Heart left ventricle (tissue), 16 donors: ENCODE data around the gene PEX3. TPM values are rescaled to one million over a fixed set of nuclear protein-coding genes. Genes with fewer than 3 reads are reported as not detected.
"Not testable (repeated sequence)": the region's sequence is repeated elsewhere in the genome, so short reads cannot be mapped to it uniquely, and the experiment has no call there.

Experiments used
- ATAC-seq, 4 donors: fragments of 200-7000 bp; cut with Tn5 transposase; one replicate each; pipeline ENCODE4 v1.9.1; 2020 to 2022; ENCODE audit warnings: moderate library complexity in 4 of 4, mild to moderate bottlenecking in 3 of 4, moderate number of reproducible peaks in 1 of 4
- DNase-seq, 5 donors: peaks; one replicate each; pipeline ENCODE4 v3.0.0-alpha.2; 2020
- H3K27ac ChIP-seq, 12 donors: fragments of 200-600 bp; sonication (generic) in 4 of 12; one replicate each; pipeline versions ENCODE4 v1.5.0 to v1.8.0; 2016 to 2022; ENCODE audit warnings: mild to moderate bottlenecking in 2 of 12
- H3K27me3 ChIP-seq, 9 donors: fragments of 200-600 bp; sonication (generic) in 2 of 9; one replicate each; pipeline versions ENCODE4 v1.5.1 to v1.8.0; 2016 to 2022; ENCODE audit warnings: mild to moderate bottlenecking in 3 of 9
- H3K36me3 ChIP-seq, 9 donors: fragments of 200-600 bp; sonication (generic) in 2 of 9; one replicate each; pipeline versions ENCODE4 v1.5.0 to v1.8.0; 2018 to 2022; ENCODE audit warnings: mild to moderate bottlenecking in 2 of 9
- H3K4me1 ChIP-seq, 12 donors: fragments of 200-600 bp; sonication (generic) in 4 of 12; one replicate each; pipeline versions ENCODE4 v1.5.0 to v1.8.0; 2016 to 2022; ENCODE audit warnings: mild to moderate bottlenecking in 3 of 12
- H3K4me3 ChIP-seq, 12 donors: fragments of 200-600 bp; sonication (generic) in 4 of 12; one replicate each; pipeline versions ENCODE4 v1.5.0 to v1.8.0; 2017 to 2022; ENCODE audit warnings: mild to moderate bottlenecking in 9 of 12, moderate library complexity in 4 of 12
- H3K9me3 ChIP-seq, 12 donors: fragments of 200-600 bp; sonication (generic) in 4 of 12; one replicate each; pipeline versions ENCODE4 v1.5.0 to v1.8.0; 2016 to 2022; ENCODE audit warnings: mild to moderate bottlenecking in 1 of 12
- CTCF ChIP-seq, 12 donors: fragments of 200-600 bp; sonication (generic) in 4 of 12; IDR thresholded peaks; one replicate each; pipeline versions ENCODE4 v1.5.0 to v1.8.0; 2018 to 2022; ENCODE audit warnings: antibody characterized with exemption in 12 of 12, mild to moderate bottlenecking in 5 of 12
- POLR2A ChIP-seq, 2 donors: fragments of 450-650 bp; IDR thresholded peaks; one replicate each; pipeline ENCODE4 v1.6.1; 2017; ENCODE audit warnings: antibody characterized with exemption in 2 of 2, mild to moderate bottlenecking in 2 of 2, moderate library complexity in 2 of 2
- WGBS, 4 donors: extraction: QIAGEN DNeasy Blood & Tissue Kit in 2 of 4; methylation state at CpG; one replicate each; pipeline versions ENCODE4 v1.1.5 to v1.1.7; 2013 to 2018; 5-methylcytosine and 5-hydroxymethylcytosine counted together
- intact Hi-C, 10 donors: fragments of 100-400 bp; cut with DNase I; formaldehyde crosslinking; loops; one replicate each; pipeline versions ENCODE4 v1.11.1 to v1.14.2; 2022
- polyA plus RNA-seq, 2 donors: library from polyadenylated mRNA; stranded (reverse); fragments of 200-250 nt; gene quantifications; one replicate each; pipeline ENCODE4 v1.2.3, GENCODE V29; 2013
- total RNA-seq, 9 donors: library from RNA; depleted of rRNA in 2 of 9; stranded (reverse); fragments of >200 nt in 2 of 9; fragmentation: NEBNext Ultra II Directional in 3 of 9; extraction: Animal tissue kit (Norgen Biotek cat#: 25700) in 3 of 9; gene quantifications; one replicate each; pipeline versions ENCODE4 v1.1.0 to v1.2.4, GENCODE V29; 2016 to 2023
- donor health status: ischemic (EF 13 %, LVEDD 7.1; RV severe dilation, severe dysfunction).
- donor health status: healthy with polysubstance abuse.
- donor health status: DM: no; HTN: yes; CAD: no.
- donor health status: DM: no; HTN: no; CAD: no.
- donor health status: ischemic (EF 25% LVEDD 6.9; RV normal size, moderate dysfunction).
- donor health status: ischemic (EF 25% LVEDD 5.7; RV mildly dilated, moderate dysfunction).
- donor health status: healthy.
- donor health status: DM: yes; HTN: yes; CAD: no.
- donor health status: ischemic (EF 35%, LVEDD 5.7; RV mildly dilated, moderate dysfunction).
- donor health status: nonischemic (EF 11% LVEDD 7.7; RV severe dilation, severe dysfunction).
- donor health status: DM: yes; HTN: yes; CAD: no.
- donor health status: PGD.
- donor health status: ischemic (EF 29% LVEDD 5.4; RV normal size, mild dysfunction).
- donor health status: nonischemic (EF 23%, LVEDD 6.1; RV moderate dilation, normal function).

The PEX3 gene
- total and polyA plus RNA-seq, 11 donors, result 6.4 to 24.9 (median 20.4) TPM

GRCh38 chr6:143505537-143505936 is 54.9 kb downstream of the PEX3 start:
- Histone ChIP-seq H3K4me3 (no peak overlapping the region), H3K36me3 (peaks cover 0 to 73% (median 68%) of the 10 kb centered on the region in 9 donors), H3K4me1 (peaks cover 0 to 20% (median 13%) of the 10 kb centered on the region in 12 donors), H3K27me3 (no peaks in the 10 kb centered on the region), H3K9me3 (no peaks in the 10 kb centered on the region), H3K27ac (no peak overlapping the region)
- DNase-seq (no peak), ATAC-seq (no peak)
- intact Hi-C loops, result no loop called here
- no peak for TF ChIP-seq CTCF (IDR thresholded peaks at IDR 0.05)
- 78 to 86% (median 82%) methylated on average over 2 of the region's 2 CpGs for WGBS, 4 donors

GRCh38 chr6:143506199-143506598 is 55.6 kb downstream of the PEX3 start:
- no peak overlapping the region for H3K4me3 ChIP-seq
- no peak for DNase-seq
- no peak for TF ChIP-seq CTCF (IDR thresholded peaks at IDR 0.05)
- TF ChIP-seq POLR2A (IDR thresholded peaks at IDR 0.05), result no peak
- ATAC-seq, result no peak
- H3K9me3 ChIP-seq, result no peaks in the 10 kb centered on the region
- 94 to 97% (median 96%) methylated on average over 6 of the region's 6 CpGs for WGBS, 4 donors
- peaks cover 0 to 21% (median 14%) of the 10 kb centered on the region in 12 donors for H3K4me1 ChIP-seq
- intact Hi-C loops, result no loop called here
- H3K36me3 ChIP-seq, result peaks cover 0 to 67% (median 61%) of the 10 kb centered on the region in 9 donors
- H3K27me3 ChIP-seq, result no peaks in the 10 kb centered on the region
- H3K27ac ChIP-seq, result no peak overlapping the region

- H3K4me1 ChIP-seq, result peaks cover 0 to 21% (median 16%) of the 10 kb centered on the region in 12 donors
- H3K4me3 ChIP-seq, result no peak overlapping the region
- peaks cover 0 to 63% (median 57%) of the 10 kb centered on the region in 9 donors for H3K36me3 ChIP-seq
- TF ChIP-seq CTCF (IDR thresholded peaks at IDR 0.05) (no peak), POLR2A (IDR thresholded peaks at IDR 0.05) (no peak)
- DNase-seq (no peak), ATAC-seq (no peak)
- no peaks in the 10 kb centered on the region for H3K9me3 ChIP-seq
- intact Hi-C loops, result no loop called here
- no peak overlapping the region for H3K27ac ChIP-seq
- 89 to 96% (median 92%) methylated on average over 2 of the region's 2 CpGs for WGBS, 4 donors
- no peaks in the 10 kb centered on the region for H3K27me3 ChIP-seq
These were observed 56.0 kb downstream of the PEX3 start for GRCh38 chr6:143506620-143507019.

- no peak overlapping the region for H3K4me3 ChIP-seq
- no peaks in the 10 kb centered on the region for H3K27me3 ChIP-seq
- intact Hi-C loops, result no loop called here
- DNase-seq, result no peak
- peaks cover 0 to 53% (median 49%) of the 10 kb centered on the region in 9 donors for H3K36me3 ChIP-seq
- TF ChIP-seq POLR2A (IDR thresholded peaks at IDR 0.05), result no peak
- TF ChIP-seq CTCF (IDR thresholded peaks at IDR 0.05), result no peak
- WGBS, 4 donors, result 94 to 95% (median 94%) methylated on average over 6 of the region's 6 CpGs
- H3K4me1 ChIP-seq, result peaks cover 0 to 28% (median 21%) of the 10 kb centered on the region in 12 donors
- no peak overlapping the region for H3K27ac ChIP-seq
- no peaks in the 10 kb centered on the region for H3K9me3 ChIP-seq
- ATAC-seq, result no peak
These were observed 56.9 kb downstream of the PEX3 start for GRCh38 chr6:143507358-143508145.

GRCh38 chr6:143510326-143510725 is 59.7 kb downstream of the PEX3 start:
- peaks cover 0 to 39% (median 27%) of the 10 kb centered on the region in 12 donors for H3K4me1 ChIP-seq

More at GRCh38 chr6:143510326-143510725, 59.7 kb downstream of the PEX3 start:
- not testable (repeated sequence) for H3K9me3 ChIP-seq, H3K27me3 ChIP-seq, DNase-seq, ATAC-seq
- 92 to 98% (median 97%) methylated on average over 13 of the region's 13 CpGs for WGBS, 4 donors
- intact Hi-C loops, result loop anchor here in 2 of 10 donors (2.0 to 5.0 kb wide), 3 partner anchors 56 to 332 kb away; partner anchors contain the start of genes LTV1 (in 1 of the 2) and PHACTR2 (in 1 of the 2)
- peaks cover 0 to 31% (median 21%) of the 10 kb centered on the region in 9 donors for H3K36me3 ChIP-seq
- H3K4me3 ChIP-seq, result peak overlapping the region; percentile 47 to 92 (median 74)
- peak overlapping the region in 4 of 12 donors; percentile 89 to 97 (median 92) for H3K27ac ChIP-seq
